Fibroblast of the aortic adventitia (primary cell): ENCODE data around the gene BBS9. TPM values are rescaled to one million over a fixed set of nuclear protein-coding genes. Genes with fewer than 3 reads are reported as not detected.
A peak's percentile ranks its signal among the peaks of the same experiment; 100 is the strongest.
"Not testable (repeated sequence)": the region's sequence is repeated elsewhere in the genome, so short reads cannot be mapped to it uniquely, and the experiment has no call there.

Source experiments
- DNase-seq: peaks from one replicate; pipeline ENCODE4 v3.0.0-alpha.2; 2010; ENCODE audit warnings: low read depth
- H3K4me3 ChIP-seq: 2 replicates; pipeline ENCODE4 v1.5.1; 2011; ENCODE audit warnings: low read depth, mild to moderate bottlenecking, control low read depth, low read length, moderate library complexity
- total RNA-seq: library from RNA; depleted of rRNA; stranded (reverse); fragments of >200 nt; gene quantifications from 2 replicates; pipeline ENCODE4 v1.2.3, GENCODE V29; 2012; ENCODE audit warnings: low replicate concordance
- TF ChIP-seq, protein P1 (sequence below): IDR thresholded peaks from 2 replicates; pipeline ENCODE4 v1.5.1; 2011; ENCODE audit warnings: mild to moderate bottlenecking, low read length, control low read depth, inconsistent platforms; ENCODE audit not compliant: insufficient read depth

BBS9 gene
- total RNA-seq, 1 donor = 26.8 TPM

DNA sequence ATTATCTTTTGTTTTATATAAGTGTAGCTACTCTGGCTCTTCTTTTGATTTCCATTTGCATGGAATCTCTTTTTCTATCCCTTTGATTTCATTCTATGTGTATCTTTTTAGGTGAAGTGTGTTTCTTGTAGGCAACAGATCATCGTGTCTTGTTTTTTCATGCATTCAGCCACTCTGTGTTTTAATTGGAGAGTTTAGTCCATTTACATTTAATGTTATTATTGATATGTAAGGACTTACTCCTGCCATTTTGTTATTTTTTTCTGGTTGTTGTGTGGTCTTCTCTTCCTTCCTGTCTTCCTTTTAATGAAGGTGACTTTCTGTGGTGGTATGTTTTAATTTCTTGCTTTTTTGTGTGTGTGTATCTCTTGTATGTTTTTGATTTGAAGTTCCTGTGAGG is 81.6 kb downstream of the BBS9 start:
- TF ChIP-seq, protein P1, sequence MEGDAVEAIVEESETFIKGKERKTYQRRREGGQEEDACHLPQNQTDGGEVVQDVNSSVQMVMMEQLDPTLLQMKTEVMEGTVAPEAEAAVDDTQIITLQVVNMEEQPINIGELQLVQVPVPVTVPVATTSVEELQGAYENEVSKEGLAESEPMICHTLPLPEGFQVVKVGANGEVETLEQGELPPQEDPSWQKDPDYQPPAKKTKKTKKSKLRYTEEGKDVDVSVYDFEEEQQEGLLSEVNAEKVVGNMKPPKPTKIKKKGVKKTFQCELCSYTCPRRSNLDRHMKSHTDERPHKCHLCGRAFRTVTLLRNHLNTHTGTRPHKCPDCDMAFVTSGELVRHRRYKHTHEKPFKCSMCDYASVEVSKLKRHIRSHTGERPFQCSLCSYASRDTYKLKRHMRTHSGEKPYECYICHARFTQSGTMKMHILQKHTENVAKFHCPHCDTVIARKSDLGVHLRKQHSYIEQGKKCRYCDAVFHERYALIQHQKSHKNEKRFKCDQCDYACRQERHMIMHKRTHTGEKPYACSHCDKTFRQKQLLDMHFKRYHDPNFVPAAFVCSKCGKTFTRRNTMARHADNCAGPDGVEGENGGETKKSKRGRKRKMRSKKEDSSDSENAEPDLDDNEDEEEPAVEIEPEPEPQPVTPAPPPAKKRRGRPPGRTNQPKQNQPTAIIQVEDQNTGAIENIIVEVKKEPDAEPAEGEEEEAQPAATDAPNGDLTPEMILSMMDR = no peak
- no peak overlapping the region for H3K4me3 ChIP-seq
- no peak for DNase-seq

DNA sequence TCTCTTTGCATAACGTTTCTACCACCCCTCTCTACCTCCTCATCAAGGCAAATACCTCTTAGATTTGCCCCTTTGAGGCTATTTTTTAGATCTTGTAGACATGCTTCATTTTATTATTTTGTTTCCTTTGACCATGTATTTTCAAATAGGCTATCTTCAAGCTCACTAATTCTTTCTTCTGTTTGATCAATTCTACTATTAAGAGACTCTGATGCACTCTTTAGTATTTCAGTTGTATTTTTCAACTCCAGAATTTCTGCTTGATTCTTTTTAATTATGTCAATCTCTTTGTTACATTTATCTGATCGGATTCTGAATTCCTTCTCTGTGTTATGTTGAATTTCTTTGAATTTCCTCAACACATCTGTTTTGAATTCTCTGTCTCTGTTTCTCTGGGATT is 82.8 kb downstream of the BBS9 start:
- TF ChIP-seq, protein P1 = no peak
- no peak overlapping the region for H3K4me3 ChIP-seq
- DNase-seq = no peak

DNA sequence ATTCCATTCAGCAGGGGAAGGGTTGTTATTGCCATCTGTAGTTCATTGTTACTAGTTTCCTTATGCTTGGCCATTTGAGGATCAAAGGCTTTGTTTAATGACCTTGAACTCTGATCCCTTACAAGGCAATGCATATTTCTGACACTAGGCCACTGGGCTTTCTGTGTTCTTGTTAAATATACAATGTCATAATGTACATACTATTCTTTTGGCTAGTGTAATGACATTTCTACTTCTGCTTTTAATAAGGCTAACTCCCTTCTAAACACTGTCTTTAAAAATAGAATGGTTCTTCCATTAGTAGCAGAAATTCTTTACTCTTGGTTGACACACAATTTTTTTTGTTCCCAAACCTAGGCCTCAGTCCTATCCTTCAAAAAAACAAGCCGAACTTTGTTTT is 86.6 kb downstream of the BBS9 start:
- TF ChIP-seq, protein P1 = no peak
- DNase-seq = no peak
- no peak overlapping the region for H3K4me3 ChIP-seq

DNA sequence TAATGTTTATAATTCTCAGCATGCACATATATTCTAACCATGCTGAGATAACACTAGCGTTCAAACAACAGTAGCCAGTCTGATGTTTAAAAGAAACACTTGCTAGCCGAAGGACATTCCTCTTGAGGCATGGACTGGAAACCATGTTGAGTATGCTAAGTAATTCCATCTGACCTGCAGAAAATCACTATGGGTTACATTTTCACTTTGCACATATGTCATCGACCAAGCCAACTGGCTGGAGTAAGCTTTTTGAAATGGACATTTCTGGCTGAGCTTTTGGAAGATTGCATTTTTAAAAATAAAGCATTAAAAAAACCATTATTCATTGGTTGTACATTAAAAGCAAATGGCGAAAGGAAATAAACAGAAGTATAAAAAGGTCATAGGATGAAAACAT is 88.2 kb downstream of the BBS9 start:
- TF ChIP-seq, protein P1 = no peak
- peak; percentile 9 for DNase-seq
- H3K4me3 ChIP-seq = no peak overlapping the region

DNA sequence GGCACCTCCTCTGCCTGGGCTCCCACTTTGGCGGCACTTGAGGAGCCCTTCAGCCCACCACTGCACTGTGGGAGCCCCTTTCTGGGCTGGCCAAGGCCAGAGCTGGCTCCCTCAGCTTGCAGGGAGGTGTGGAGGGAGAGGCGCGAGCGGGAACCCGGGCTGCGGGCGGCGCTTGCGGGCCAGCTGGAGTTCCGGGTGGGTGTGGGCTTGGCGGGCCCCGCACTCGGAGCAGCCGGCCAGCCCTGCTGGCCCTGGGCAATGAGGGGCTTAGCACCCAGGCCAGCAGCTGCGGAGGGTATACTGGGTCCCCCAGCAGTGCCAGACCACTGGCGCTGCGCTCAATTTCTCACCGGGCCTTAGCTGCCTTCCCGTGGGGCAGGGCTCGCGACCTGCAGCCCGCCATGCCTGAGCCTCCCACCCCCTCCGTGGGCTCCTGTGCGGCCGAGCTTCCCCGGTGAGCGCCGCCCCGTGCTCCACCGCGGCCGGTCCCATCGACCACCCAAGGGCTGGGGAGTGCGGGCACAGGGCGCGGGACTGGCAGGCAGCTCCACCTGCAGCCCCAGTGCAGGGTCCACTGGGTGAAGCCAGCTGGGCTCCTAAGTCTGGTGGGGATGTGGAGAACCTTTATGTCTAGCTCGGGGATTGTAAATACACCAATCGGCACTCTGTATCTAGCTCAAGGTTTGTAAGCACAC is 89.6 kb downstream of the BBS9 start:
- H3K4me3 ChIP-seq, DNase-seq: not testable (repeated sequence)

DNA sequence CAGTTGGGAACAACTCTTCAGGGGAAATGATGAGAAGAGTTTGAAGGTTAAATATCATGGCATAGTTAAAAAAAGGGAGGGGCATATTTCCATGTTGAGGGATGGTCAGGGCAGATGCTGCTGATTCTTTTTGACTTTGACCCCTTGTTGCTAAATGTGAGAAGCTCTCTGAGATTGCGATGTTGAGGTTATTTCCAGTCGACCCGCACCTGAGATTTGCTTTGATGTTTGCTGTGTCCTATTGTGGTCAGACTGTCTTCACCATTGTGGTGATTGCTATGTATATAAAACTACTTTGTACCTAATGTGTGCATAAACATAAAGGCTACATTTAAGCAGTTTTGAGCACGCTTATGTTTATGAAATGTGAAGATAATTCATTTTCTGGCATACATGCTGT is 90.9 kb downstream of the BBS9 start:
- TF ChIP-seq, protein P1 = no peak
- H3K4me3 ChIP-seq = no peak overlapping the region
- DNase-seq = no peak

DNA sequence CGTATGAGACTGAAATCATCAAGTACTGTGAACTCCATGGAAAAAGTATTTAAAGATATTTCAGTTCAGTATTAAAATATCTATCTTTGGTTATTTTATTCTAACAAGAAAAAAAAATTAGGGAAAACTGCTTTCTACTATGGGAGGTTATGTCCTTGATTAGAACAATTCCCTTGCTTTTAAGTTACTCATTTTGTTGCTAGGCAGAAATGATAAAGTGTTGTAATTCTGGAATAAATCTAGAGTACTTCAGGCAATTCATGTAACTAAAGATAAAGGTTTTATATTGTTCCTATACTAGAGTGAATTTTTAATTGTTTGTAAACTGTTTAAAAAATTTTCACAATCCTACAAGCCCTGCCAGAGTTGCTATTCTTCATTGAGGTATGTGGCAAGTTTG is 92.0 kb downstream of the BBS9 start:
- no peak for DNase-seq
- TF ChIP-seq, protein P1 = no peak
- H3K4me3 ChIP-seq = no peak overlapping the region
